Measurements from ENCODE around the gene GFAP.
"Not testable (repeated sequence)": the region's sequence is repeated elsewhere in the genome, so short reads cannot be mapped to it uniquely, and the experiment has no call there.

GRCh38 chr17:44945652-44946051, 30.4 kb upstream of the GFAP start:
- TF ChIP-seq ZNF565 (CRISPR knock-in tag; conservative IDR thresholded peaks at IDR 0.05; ENCODE audit: low read depth); CSDC2 (CRISPR knock-in tag; IDR thresholded peaks at IDR 0.05); PPARA (CRISPR knock-in tag; IDR thresholded peaks at IDR 0.05; ENCODE audit: borderline replicate concordance); ZNF70 (CRISPR knock-in tag; IDR thresholded peaks at IDR 0.05); OSR1 (CRISPR knock-in tag; IDR thresholded peaks at IDR 0.05); SNAI2 (CRISPR knock-in tag; IDR thresholded peaks at IDR 0.05); ZNF8 (CRISPR knock-in tag; IDR thresholded peaks at IDR 0.05); POU6F1 (CRISPR knock-in tag; IDR thresholded peaks at IDR 0.05; ENCODE audit: borderline replicate concordance, low read depth); PATZ1 (CRISPR knock-in tag; IDR thresholded peaks at IDR 0.05; ENCODE audit: borderline replicate concordance); ARNTL (CRISPR knock-in tag; IDR thresholded peaks at IDR 0.05; ENCODE audit: borderline replicate concordance, low read depth); RARB (CRISPR knock-in tag; IDR thresholded peaks at IDR 0.05); CREB5 (CRISPR knock-in tag; IDR thresholded peaks at IDR 0.05; ENCODE audit: low read depth); ZFP3 (CRISPR knock-in tag; IDR thresholded peaks at IDR 0.05); TOX (CRISPR knock-in tag; IDR thresholded peaks at IDR 0.05; ENCODE audit: borderline replicate concordance): not testable (repeated sequence)
